ENCODE measurements around the gene RAP1GAP. TPM values are rescaled to one million over a fixed set of nuclear protein-coding genes. Genes with fewer than 3 reads are reported as not detected.
A peak's percentile ranks its signal among the peaks of the same experiment; 100 is the strongest.

RAP1GAP gene
- total and polyA plus RNA-seq, 9 of the 15 experiments (the other 6 are each of a cell fraction or from before 2014, with no cell fraction given): 0.29 to 30.2 (median 19.2) TPM

- TF ChIP-seq ZBTB9 (CRISPR knock-in tag; IDR thresholded peaks at IDR 0.05) (peak; percentile 22; the same call in 1 of the 2 replicates), PHF20 (IDR thresholded peaks at IDR 0.05; ENCODE audit: partially characterized antibody) (no peak), TAL1 (IDR thresholded peaks at IDR 0.05) (no peak), TAF15 (IDR thresholded peaks at IDR 0.05; ENCODE audit: low read depth, low read length) (no peak), VEZF1 (CRISPR knock-in tag; IDR thresholded peaks at IDR 0.05) (peak; percentile 56), HES1 (IDR thresholded peaks at IDR 0.05; ENCODE audit: low read depth) (no peak), ZKSCAN8 (CRISPR knock-in tag; IDR thresholded peaks at IDR 0.05) (no peak), ATF7 (IDR thresholded peaks at IDR 0.05) (peak; percentile 47; the same call in 1 of the 2 replicates), CXXC5 (CRISPR knock-in tag; IDR thresholded peaks at IDR 0.05) (no peak), MTA3 (IDR thresholded peaks at IDR 0.05; ENCODE audit: borderline replicate concordance) (0 out of 2 replicates have a peak, but pooled peaks have one; percentile 43), ZBTB33 (CRISPR knock-in tag; IDR thresholded peaks at IDR 0.05) (no peak), ARID4B (CRISPR knock-in tag; IDR thresholded peaks at IDR 0.05) (no peak), MYNN (IDR thresholded peaks at IDR 0.05) (0 out of 2 replicates have a peak, but pooled peaks have one; percentile 23), MYNN (CRISPR knock-in tag; IDR thresholded peaks at IDR 0.05) (no peak), ATF3 (IDR thresholded peaks at IDR 0.05) (peak; percentile 22; the same call in 1 of the 2 replicates), ATF3 (CRISPR knock-in tag; conservative IDR thresholded peaks at IDR 0.05) (no peak), ZNF583 (CRISPR knock-in tag; IDR thresholded peaks at IDR 0.05) (peak; percentile 57; the same call in 1 of the 2 replicates)
Observed at GRCh38 chr1:21633992-21634805, 35.0 kb downstream of the RAP1GAP start (continued).

All from K562 (cell line).